GM21390 (cell line): ENCODE data around the gene CTDSPL.

Experiments used
- ATAC-seq: cut with Tn5 transposase; IDR thresholded peaks from one replicate; pipeline ENCODE4 v1.9.1; 2021; ENCODE audit not compliant: unreplicated experiment

CTDSPL gene

GRCh38 chr3:37912052-37912733, 50.5 kb downstream of the CTDSPL start:
- no peak for ATAC-seq

GRCh38 chr3:37913522-37913921, 51.8 kb downstream of the CTDSPL start:
- ATAC-seq, result no peak

- ATAC-seq, result no peak
Measured at GRCh38 chr3:37916685-37917084, 55.0 kb downstream of the CTDSPL start.

GRCh38 chr3:37918627-37919026, 56.9 kb downstream of the CTDSPL start:
- ATAC-seq, result no peak

GRCh38 chr3:37920156-37920699, 58.5 kb downstream of the CTDSPL start:
- ATAC-seq, result no peak

- no peak for ATAC-seq
Measured at GRCh38 chr3:37921025-37921424, 59.3 kb downstream of the CTDSPL start.

GRCh38 chr3:37922721-37923568, 61.3 kb downstream of the CTDSPL start:
- no peak for ATAC-seq

GRCh38 chr3:37923569-37924040, 61.9 kb downstream of the CTDSPL start:
- ATAC-seq, result no peak

GRCh38 chr3:37924453-37924852, 62.8 kb downstream of the CTDSPL start:
- no peak for ATAC-seq

- ATAC-seq, result no peak
Measured at GRCh38 chr3:37925157-37925556, 63.5 kb downstream of the CTDSPL start.

- no peak for ATAC-seq
Measured at GRCh38 chr3:37926611-37927010, 64.9 kb downstream of the CTDSPL start.

- no peak for ATAC-seq
Measured at GRCh38 chr3:37930495-37930894, 68.8 kb downstream of the CTDSPL start.

GRCh38 chr3:37932505-37932904, 70.8 kb downstream of the CTDSPL start:
- no peak for ATAC-seq

GRCh38 chr3:37934631-37935289, 73.1 kb downstream of the CTDSPL start:
- ATAC-seq, result no peak

- no peak for ATAC-seq
Measured at GRCh38 chr3:37935290-37935668, 73.6 kb downstream of the CTDSPL start.

GRCh38 chr3:37935756-37936666, 74.3 kb downstream of the CTDSPL start:
- no peak for ATAC-seq

- ATAC-seq, result no peak
Measured at GRCh38 chr3:37937156-37937555, 75.5 kb downstream of the CTDSPL start.

GRCh38 chr3:37938011-37938410, 76.3 kb downstream of the CTDSPL start:
- ATAC-seq, result no peak

GRCh38 chr3:37940242-37940908, 78.7 kb downstream of the CTDSPL start:
- no peak for ATAC-seq
